Measurements from ENCODE around the gene GPC6.

The GPC6 gene

GRCh38 chr13:93744886-93745285, 518.3 kb downstream of the GPC6 start:
- no peak for DNase-seq (ENCODE audit: low read depth in 1 of 2, low spot score in 1 of 2)

DNA sequence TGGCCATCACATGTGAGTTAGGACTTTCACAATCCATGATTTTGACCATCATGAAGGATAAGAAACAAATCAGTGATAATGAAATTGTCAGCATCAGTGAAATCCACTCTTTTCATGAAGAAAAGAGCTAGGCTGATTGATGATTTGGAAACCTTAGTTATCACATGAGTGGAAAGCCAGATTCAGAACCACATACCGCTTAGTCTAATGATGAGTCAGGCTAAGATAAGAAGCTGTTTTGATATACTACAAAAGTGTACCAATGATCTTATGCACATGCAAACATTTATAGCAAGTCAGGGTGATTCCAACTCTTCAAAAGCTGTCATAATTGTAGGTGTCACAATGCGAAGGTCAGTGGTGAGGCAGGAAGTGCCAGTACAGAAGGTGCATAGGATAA, 519.3 kb downstream of the GPC6 start:
- TF ChIP-seq, protein P1, sequence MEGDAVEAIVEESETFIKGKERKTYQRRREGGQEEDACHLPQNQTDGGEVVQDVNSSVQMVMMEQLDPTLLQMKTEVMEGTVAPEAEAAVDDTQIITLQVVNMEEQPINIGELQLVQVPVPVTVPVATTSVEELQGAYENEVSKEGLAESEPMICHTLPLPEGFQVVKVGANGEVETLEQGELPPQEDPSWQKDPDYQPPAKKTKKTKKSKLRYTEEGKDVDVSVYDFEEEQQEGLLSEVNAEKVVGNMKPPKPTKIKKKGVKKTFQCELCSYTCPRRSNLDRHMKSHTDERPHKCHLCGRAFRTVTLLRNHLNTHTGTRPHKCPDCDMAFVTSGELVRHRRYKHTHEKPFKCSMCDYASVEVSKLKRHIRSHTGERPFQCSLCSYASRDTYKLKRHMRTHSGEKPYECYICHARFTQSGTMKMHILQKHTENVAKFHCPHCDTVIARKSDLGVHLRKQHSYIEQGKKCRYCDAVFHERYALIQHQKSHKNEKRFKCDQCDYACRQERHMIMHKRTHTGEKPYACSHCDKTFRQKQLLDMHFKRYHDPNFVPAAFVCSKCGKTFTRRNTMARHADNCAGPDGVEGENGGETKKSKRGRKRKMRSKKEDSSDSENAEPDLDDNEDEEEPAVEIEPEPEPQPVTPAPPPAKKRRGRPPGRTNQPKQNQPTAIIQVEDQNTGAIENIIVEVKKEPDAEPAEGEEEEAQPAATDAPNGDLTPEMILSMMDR (IDR thresholded peaks at IDR 0.05; ENCODE audit: insufficient read depth, low read length) = no peak
- TF ChIP-seq SPI1 (IDR thresholded peaks at IDR 0.05; ENCODE audit: borderline replicate concordance, low read depth) (no peak), GABPA (IDR thresholded peaks at IDR 0.05; ENCODE audit: low read depth) (no peak), POLR2AphosphoS5 (IDR thresholded peaks at IDR 0.05; ENCODE audit: low read depth) (no peak)
- TF ChIP-seq, protein P2, sequence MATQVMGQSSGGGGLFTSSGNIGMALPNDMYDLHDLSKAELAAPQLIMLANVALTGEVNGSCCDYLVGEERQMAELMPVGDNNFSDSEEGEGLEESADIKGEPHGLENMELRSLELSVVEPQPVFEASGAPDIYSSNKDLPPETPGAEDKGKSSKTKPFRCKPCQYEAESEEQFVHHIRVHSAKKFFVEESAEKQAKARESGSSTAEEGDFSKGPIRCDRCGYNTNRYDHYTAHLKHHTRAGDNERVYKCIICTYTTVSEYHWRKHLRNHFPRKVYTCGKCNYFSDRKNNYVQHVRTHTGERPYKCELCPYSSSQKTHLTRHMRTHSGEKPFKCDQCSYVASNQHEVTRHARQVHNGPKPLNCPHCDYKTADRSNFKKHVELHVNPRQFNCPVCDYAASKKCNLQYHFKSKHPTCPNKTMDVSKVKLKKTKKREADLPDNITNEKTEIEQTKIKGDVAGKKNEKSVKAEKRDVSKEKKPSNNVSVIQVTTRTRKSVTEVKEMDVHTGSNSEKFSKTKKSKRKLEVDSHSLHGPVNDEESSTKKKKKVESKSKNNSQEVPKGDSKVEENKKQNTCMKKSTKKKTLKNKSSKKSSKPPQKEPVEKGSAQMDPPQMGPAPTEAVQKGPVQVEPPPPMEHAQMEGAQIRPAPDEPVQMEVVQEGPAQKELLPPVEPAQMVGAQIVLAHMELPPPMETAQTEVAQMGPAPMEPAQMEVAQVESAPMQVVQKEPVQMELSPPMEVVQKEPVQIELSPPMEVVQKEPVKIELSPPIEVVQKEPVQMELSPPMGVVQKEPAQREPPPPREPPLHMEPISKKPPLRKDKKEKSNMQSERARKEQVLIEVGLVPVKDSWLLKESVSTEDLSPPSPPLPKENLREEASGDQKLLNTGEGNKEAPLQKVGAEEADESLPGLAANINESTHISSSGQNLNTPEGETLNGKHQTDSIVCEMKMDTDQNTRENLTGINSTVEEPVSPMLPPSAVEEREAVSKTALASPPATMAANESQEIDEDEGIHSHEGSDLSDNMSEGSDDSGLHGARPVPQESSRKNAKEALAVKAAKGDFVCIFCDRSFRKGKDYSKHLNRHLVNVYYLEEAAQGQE (IDR thresholded peaks at IDR 0.05; ENCODE audit: insufficient replicate concordance, low read depth) = no peak
- DNase-seq (ENCODE audit: low read depth in 1 of 2, low spot score in 1 of 2) = no peak
- H3K4me3 ChIP-seq (replicated peaks; ENCODE audit: insufficient read depth, low read length) = no peak overlapping the region
- no peak overlapping the region for H3K27ac ChIP-seq (replicated peaks)
- H3K27me3 ChIP-seq (ENCODE audit: insufficient read depth, poor library complexity, severe bottlenecking) = no peaks in the 10 kb centered on the region

More at GRCh38 chr13:93744886-93745285, 518.3 kb downstream of the GPC6 start:
- H3K27ac ChIP-seq (replicated peaks) = no peak overlapping the region
- H3K27me3 ChIP-seq (ENCODE audit: insufficient read depth, poor library complexity, severe bottlenecking) = no peaks in the 10 kb centered on the region
- no peak overlapping the region for H3K4me3 ChIP-seq (replicated peaks; ENCODE audit: insufficient read depth, low read length)
- TF ChIP-seq GABPA (IDR thresholded peaks at IDR 0.05; ENCODE audit: low read depth) (no peak), POLR2AphosphoS5 (IDR thresholded peaks at IDR 0.05; ENCODE audit: low read depth) (no peak), SPI1 (IDR thresholded peaks at IDR 0.05; ENCODE audit: borderline replicate concordance, low read depth) (no peak)
- TF ChIP-seq, protein P2 (IDR thresholded peaks at IDR 0.05; ENCODE audit: insufficient replicate concordance, low read depth) = no peak
- TF ChIP-seq, protein P1 (IDR thresholded peaks at IDR 0.05; ENCODE audit: insufficient read depth, low read length) = no peak

DNA sequence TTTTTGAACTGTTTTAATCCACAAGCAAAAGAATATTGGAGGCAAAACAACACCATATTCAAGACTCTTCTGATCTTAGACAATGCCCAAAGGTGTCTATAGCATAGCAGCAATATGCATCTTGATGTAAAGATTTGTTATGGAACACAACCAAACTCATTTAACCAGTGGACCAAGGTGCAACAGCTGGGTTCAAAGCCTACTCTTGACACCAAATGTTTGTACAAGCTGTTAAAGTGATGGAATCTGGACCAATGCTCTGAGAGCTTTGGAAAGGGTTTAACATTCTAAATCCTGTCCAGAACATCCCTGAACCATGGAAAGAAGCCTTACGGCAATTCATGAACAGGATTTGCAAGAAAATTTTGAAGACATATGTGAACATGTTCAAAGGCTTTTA, 520.0 kb downstream of the GPC6 start:
- TF ChIP-seq, protein P1 (IDR thresholded peaks at IDR 0.05; ENCODE audit: insufficient read depth, low read length) = no peak
- TF ChIP-seq SPI1 (IDR thresholded peaks at IDR 0.05; ENCODE audit: borderline replicate concordance, low read depth) (no peak), POLR2AphosphoS5 (IDR thresholded peaks at IDR 0.05; ENCODE audit: low read depth) (no peak), GABPA (IDR thresholded peaks at IDR 0.05; ENCODE audit: low read depth) (no peak)
- TF ChIP-seq, protein P2 (IDR thresholded peaks at IDR 0.05; ENCODE audit: insufficient replicate concordance, low read depth) = no peak
- Histone ChIP-seq H3K4me3 (replicated peaks; ENCODE audit: insufficient read depth, low read length) (no peak overlapping the region), H3K27ac (replicated peaks) (no peak overlapping the region), H3K27me3 (ENCODE audit: insufficient read depth, poor library complexity, severe bottlenecking) (no peaks in the 10 kb centered on the region)
- DNase-seq (ENCODE audit: low read depth in 1 of 2, low spot score in 1 of 2) = no peak

Measured in HL-60 (cell line).